Activated CD8-positive, alpha-beta memory T cell treated with anti-CD3 and anti-CD28 coated beads, Interleukin-2, amount 50 U/mL, for 24 hours (primary cell): ENCODE results near the gene PLB1.

ENCODE experiments used
- DNase-seq: peaks from one replicate; pipeline ENCODE4 v3.0.0-alpha.2; 2020; ENCODE audit errors: extremely low read depth

Gene PLB1

DNA sequence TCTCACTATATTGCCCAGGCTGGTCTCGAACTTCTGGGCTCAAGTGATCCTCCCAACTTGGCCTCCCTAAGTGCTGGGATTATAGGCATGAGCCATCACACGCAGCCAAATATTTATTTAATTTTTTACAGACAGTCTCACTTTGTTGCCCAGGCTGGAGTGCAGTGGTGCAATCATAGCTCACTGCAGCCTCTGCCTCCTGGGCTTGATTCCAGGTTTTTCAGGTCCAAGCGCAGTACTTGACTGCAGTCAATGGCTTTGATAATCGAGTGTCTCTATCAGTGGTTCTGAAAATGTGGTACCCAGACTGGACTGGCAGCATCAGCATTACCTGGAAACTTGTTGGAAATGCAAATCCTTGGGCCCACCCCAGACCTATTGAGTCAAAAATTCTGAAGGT lies 63.1 kb downstream of the PLB1 start:
- no peak for DNase-seq

- no peak for DNase-seq
Observed at GRCh38 chr2:28563869-28564268, 68.0 kb downstream of the PLB1 start.

DNA sequence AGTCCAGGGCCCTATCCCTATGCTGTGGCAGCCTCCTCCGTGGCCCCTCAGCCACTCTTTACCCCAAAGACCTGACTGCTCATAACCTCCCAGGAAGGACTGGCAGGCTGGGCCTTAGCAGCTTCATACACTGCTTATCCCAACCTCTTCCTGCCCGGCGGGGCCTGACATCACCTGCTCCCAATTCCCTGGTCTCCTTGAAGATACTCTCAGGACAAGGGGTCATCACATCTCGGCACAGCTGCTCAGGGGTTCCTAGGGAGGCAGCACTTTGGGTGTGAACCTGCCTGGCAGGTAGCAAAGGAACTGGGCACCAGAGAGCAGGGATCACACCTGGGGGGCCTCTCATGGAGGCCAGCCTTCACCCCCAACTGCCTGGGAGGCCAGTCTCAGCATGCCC lies 68.5 kb downstream of the PLB1 start:
- DNase-seq: no peak

DNA sequence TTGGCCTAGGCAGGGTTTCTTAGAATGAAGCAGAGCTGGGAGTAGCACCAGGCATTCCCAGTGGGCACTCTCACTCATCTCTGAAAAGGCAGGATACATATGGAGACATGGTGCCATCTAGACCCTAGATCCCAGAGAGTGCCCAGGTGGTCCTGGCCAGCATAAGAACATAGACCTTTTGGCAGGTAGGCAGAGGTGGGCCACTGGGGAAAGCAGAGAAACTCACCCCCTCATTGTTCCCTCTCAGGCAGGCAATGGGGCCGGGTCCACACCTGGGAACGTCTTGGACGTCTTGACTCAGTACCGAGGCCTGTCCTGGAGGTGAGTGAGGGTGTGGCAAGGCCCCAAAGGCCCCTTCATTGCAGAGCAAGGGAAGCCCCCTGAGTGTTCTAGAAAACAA lies 69.2 kb downstream of the PLB1 start:
- no peak for DNase-seq

DNA sequence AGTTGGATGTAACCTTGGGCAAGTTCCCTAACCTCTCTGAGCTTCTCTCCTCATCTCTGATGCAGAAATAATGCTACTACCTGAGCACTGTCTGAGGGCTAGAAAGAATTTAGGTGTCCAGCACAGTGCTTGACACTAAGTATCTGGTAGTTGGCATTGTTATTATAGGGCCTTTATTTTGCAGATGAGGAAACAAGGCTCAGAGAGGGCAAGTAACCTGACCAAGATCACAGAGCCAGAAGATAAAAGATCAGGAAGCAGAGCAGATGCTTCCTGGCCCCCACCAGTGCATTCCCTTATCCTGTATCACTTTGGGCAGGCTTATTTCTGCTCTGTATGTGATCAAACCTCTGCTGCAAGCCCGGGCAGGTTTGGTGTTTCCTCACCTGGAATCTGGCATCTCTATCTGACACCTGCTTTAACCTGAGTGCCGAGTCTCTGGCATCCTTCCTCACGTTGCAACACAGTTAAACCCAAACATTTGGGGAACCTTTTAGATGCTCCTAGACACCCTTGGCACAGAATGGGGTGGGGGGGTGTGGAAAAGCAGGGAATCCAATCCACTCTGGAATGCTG lies 69.9 kb downstream of the PLB1 start:
- no peak for DNase-seq

DNA sequence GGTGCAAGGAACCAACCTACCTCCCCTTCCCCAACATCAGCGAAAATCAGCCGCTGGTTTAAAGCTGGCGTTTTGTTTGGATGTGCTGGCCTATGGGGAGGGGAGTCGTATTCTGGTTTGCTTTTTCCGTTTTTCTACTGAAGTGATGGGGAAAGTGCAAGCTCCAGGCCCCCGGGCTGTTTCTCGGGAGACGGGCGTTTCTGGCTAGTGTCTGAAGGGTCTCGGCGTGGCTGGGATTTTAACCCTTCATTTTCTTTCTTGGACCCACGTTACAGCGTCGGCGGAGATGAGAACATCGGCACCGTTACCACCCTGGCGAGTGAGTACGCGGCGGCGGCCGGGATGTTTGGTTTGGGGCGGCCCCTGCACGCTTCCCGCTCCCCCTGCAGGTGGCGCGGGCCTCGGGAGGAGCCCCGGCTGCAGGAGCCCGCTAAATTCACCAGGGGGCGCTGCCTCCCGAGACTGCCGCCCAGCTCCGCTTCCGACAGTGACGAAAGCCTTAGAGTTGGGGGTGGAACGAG lies 70.7 kb downstream of the PLB1 start:
- peak; percentile 65 for DNase-seq

- no peak for DNase-seq
Observed at GRCh38 chr2:28567061-28567471, 71.2 kb downstream of the PLB1 start.

GRCh38 chr2:28568036-28568435 lies 72.2 kb downstream of the PLB1 start:
- DNase-seq: no peak

- DNase-seq: no peak
Observed at GRCh38 chr2:28568533-28568932, 72.7 kb downstream of the PLB1 start.

- no peak for DNase-seq
Observed at GRCh38 chr2:28570431-28570830, 74.6 kb downstream of the PLB1 start.

DNA sequence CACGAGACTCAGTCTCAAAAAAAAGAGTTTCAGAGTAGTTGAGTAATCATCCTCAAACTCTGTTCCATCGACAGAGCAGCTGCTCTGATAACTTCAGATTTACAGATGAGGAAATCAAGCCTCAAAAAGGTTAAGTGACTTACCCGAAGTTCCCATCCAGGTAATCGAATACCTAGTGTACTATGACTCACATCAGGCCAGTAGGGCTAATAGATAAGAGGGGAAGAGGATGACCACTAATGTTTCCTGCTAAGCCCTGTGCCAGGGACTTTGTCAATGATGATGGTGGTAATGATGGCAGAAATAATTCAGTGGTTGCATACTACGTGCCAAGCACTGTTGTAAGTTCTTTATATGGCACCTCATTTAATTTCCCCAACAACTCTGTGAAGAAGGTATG lies 80.9 kb downstream of the PLB1 start:
- DNase-seq: no peak

DNA sequence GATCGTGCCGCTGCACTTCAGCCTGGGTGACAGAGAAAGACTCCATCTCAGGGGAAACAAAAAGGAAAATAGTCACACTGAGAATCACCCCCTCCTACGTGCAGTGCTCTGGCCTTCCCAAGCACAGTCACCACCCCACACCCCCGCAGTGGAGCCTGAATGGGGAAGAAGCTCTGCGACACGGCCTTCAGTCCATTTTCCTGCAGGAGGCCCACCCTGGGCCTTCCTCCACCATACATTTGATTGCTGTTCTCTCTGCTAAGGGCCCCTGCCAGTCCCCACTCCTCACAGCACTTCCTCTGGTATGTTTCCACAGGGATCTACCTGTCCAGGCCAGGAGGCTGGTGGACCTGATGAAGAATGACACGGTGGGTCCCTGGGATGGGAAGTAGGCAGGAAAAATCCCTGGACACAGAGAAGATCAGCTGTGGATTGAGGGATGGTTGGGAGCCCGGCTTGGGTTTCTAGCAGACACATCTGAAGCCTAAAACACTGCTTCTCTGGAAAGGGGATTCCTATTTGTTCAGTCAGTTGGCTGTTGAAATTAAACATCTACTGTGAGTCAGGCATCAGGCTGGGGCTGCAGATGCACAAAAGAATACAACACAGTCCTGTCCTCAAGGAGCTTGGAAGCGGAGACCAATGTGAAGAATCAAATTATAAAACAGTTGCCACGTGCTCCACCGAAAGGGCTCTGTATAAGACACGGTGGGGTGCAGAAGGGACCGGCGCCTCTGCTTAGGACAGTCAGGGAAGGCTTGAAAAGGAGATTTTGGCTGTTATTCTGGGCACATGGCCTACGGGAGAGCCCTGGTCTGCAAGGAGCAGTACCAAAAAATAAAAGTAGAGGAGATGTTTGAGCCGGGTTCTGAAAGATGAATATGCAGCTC lies 82.2 kb downstream of the PLB1 start:
- DNase-seq: no peak

GRCh38 chr2:28578774-28579173 lies 82.9 kb downstream of the PLB1 start:
- DNase-seq: no peak

- no peak for DNase-seq
Observed at GRCh38 chr2:28579606-28580005, 83.7 kb downstream of the PLB1 start.

DNA sequence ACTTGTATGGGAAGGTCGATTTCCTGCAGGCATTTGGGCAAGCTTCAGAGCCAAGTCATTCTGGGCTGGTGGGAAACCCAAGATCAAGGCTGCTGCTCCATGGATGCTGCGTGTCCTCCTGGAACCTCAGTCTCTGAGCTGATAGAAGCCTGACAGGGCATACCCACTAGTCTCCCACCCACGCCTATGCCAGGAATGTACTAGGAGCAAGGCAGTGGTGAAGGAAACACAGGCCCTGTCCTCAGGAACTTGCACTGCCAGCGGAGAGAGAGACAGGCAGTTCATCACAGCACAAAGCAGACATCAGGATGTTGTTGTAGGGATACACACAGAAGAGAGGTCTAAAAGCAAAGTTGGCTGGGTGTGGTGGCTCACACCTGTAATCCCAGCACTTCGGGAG lies 84.2 kb downstream of the PLB1 start:
- DNase-seq: no peak

DNA sequence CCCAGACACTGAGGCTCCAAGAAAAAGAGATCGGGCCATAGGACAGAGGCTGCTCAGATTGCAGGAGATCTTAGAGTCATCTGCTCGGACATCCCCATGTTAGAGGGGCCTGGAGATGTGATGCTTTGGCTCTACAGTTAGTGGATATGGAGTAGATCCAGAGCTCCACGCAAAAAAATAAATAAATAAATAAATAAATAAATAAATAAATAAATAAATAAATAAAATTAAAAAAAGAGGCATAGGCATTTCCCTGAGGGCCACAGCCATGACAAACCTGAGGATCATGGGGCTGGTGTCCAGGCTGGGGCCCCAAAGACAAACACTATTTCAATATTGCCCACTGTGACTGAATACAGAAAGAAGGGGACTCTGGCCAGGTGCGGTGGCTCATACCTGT lies 85.5 kb downstream of the PLB1 start:
- no peak for DNase-seq

DNA sequence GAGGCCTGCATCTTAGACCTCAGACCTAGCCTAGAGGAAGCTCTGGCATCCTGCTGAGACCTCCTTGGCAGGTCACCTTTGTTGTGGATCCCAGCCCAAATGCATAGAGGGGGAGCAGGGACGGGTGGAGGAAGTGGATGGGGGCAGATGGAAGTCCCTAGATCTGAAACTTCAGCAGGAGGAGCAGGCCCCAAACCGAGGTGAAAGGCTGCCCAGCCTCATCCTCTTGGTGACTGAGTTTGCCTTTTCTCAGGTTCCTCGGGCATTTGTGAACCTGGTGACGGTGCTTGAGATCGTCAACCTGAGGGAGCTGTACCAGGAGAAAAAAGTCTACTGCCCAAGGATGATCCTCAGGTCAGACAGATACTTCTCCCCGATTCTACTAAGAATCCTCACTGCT lies 86.3 kb downstream of the PLB1 start:
- no peak for DNase-seq

DNA sequence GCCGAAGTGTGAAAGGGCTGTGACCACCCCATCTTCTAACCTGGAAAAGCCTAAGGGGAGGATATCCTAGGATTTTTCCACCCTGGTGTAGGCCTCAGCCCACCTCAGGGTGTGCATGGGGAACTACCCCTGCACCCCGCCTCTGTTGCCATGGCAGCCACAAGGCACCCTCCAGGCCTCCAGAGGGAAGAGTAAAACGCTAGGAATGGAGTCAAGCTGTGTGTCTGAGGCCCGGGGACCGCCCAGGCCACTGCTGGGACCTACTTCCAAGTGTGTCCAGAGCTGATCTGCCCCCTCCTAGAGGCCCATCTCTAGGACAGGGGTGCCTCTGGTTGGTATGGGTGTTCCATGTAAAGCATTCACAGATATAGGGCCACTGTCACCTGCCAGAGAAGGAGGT lies 86.7 kb downstream of the PLB1 start:
- DNase-seq: no peak

DNA sequence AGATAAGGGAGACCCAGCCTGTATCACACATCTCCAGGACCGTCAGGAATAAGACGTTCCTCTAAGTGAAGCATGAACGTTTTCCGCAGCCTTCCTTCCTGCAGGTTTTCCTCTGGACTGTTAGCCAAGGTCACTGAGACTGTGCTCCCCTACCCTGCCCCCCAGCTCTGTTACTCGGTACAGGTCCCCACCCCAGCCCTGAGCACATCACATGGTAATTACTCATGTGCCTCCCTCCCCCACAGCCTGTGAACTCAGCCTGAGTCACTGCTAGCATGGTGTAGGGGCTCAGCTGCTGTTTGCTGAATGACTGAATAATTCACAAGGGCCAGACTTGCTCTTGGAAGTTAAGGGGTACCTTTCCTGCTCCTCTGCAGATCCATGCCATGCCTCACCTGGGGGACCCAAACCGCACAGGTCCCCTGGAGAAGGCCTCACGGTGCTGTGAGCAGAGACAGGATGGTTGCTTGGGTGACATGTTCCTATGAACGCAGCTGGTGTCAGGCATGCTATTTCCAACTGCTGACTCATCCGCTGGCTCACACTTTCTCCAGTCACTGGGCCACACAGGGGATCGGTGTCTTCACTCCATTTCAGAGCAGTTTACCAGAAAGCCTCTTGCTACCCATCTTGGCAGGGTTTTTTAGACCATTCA lies 88.2 kb downstream of the PLB1 start:
- peak; percentile 51 for DNase-seq

GRCh38 chr2:28586867-28587266 lies 91.0 kb downstream of the PLB1 start:
- no peak for DNase-seq

- DNase-seq: no peak
Observed at GRCh38 chr2:28587526-28588291, 91.8 kb downstream of the PLB1 start.

- DNase-seq: no peak
Observed at GRCh38 chr2:28588292-28588670, 92.4 kb downstream of the PLB1 start.
